Measurements from ENCODE around the gene IFIT1. TPM values are rescaled to one million over a fixed set of nuclear protein-coding genes. Genes with fewer than 3 reads are reported as not detected.

Gene IFIT1
- total and polyA plus RNA-seq, 2 experiments from 2014 or later, result 1.5 to 3.9 TPM

Other genes starting within 250 kb of the IFIT1 start
- gene CH25H, start 185.3 kb upstream of the IFIT1 start, total RNA-seq (2014; rRNA removed; shearing (Covaris generic)), result 0.47 and 1.3 TPM in 2 replicates
- 1.7 and 1.8 TPM in 2 replicates for gene CH25H, start 185.3 kb upstream of the IFIT1 start, polyA plus RNA-seq (2016; fragmentation: Nextera tagmentation; extraction: Ambion mirVana)
- gene LIPA, start 140.8 kb upstream of the IFIT1 start, total RNA-seq (2014; rRNA removed; shearing (Covaris generic)), result 71.4 and 86.3 TPM in 2 replicates
- gene LIPA, start 140.8 kb upstream of the IFIT1 start, polyA plus RNA-seq (2016; fragmentation: Nextera tagmentation; extraction: Ambion mirVana), result 36.5 and 37.8 TPM in 2 replicates
- gene IFIT2, start 90.6 kb upstream of the IFIT1 start, total RNA-seq (2014; rRNA removed; shearing (Covaris generic)), result not detected in 2 replicates
- 0.10 and 0.24 TPM in 2 replicates for gene IFIT2, start 90.6 kb upstream of the IFIT1 start, polyA plus RNA-seq (2016; fragmentation: Nextera tagmentation; extraction: Ambion mirVana)
- 0.43 and 0.52 TPM in 2 replicates for gene IFIT3, start 64.6 kb upstream of the IFIT1 start, total RNA-seq (2014; rRNA removed; shearing (Covaris generic))
- 0.42 TPM in 2 replicates for gene IFIT3, start 64.6 kb upstream of the IFIT1 start, polyA plus RNA-seq (2016; fragmentation: Nextera tagmentation; extraction: Ambion mirVana)
- gene IFIT1B, start 14.6 kb upstream of the IFIT1 start, total RNA-seq (2014; rRNA removed; shearing (Covaris generic)), result not detected in 2 replicates
- 0.10 TPM in 2 replicates for gene IFIT1B, start 14.6 kb upstream of the IFIT1 start, polyA plus RNA-seq (2016; fragmentation: Nextera tagmentation; extraction: Ambion mirVana)
- gene IFIT5, start 21.9 kb downstream of the IFIT1 start, total RNA-seq (2014; rRNA removed; shearing (Covaris generic)), result 2.7 TPM in 2 replicates
- 2.7 and 3.2 TPM in 2 replicates for gene IFIT5, start 21.9 kb downstream of the IFIT1 start, polyA plus RNA-seq (2016; fragmentation: Nextera tagmentation; extraction: Ambion mirVana)
- 1.3 and 2.0 TPM in 2 replicates for gene SLC16A12, start 143.0 kb downstream of the IFIT1 start, total RNA-seq (2014; rRNA removed; shearing (Covaris generic))
- gene SLC16A12, start 143.0 kb downstream of the IFIT1 start, polyA plus RNA-seq (2016; fragmentation: Nextera tagmentation; extraction: Ambion mirVana), result 0.84 and 0.89 TPM in 2 replicates